SKM-1 treated with dmso at 0.1 percent for 144 hours (cell line): Measurements from ENCODE around the gene ZNF79.
A peak's percentile ranks its signal among the peaks of the same experiment; 100 is the strongest.

Experiments used
- DNase-seq: peaks from one replicate; lab custom pipeline; 2025; ENCODE audit not compliant: unreplicated experiment; lab: John Stamatoyannopoulos, UW

ZNF79 gene

DNA sequence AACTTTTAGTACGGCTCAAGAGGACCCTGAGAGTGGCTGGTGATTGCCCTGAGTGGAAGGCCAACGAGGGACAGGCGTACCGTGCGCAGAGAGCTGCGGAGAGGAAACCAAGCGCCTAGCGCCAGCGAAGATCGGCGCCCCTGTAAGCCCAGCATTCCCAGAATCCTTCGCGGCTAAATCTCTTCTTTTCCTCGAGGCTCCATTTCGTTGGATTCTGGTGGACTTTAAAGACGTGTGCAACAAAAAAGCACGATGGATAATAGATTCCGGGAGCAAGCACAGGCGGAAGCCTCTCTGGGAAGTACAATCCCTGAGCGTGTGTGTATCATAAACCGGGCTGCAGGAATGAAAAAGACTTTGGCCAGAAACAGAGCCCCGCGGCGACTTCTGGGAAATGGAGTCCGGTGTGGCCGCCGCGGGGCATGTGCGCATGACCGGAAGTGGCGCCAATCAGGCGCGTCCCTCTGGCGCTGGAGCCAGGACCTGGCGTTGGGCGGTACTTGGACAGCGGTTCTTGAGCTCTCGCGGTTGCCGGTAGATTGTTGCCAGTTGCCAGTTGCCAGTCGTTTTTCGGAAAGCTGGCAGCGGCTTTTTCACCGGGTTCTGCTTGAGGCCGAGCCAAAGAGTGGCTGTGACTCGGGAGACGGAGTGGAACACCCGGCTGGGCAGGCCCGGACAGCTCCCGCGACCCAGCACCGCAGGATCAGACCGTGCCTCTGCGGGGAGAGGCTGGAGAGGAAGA, at the start of gene ZNF79:
Gene ZNF79 (plus strand): TSS at position 449 of the 742 bp plus-strand sequence. CDS start 406 bp downstream, outside the sequence.
- DNase-seq: peak; percentile 79

DNA sequence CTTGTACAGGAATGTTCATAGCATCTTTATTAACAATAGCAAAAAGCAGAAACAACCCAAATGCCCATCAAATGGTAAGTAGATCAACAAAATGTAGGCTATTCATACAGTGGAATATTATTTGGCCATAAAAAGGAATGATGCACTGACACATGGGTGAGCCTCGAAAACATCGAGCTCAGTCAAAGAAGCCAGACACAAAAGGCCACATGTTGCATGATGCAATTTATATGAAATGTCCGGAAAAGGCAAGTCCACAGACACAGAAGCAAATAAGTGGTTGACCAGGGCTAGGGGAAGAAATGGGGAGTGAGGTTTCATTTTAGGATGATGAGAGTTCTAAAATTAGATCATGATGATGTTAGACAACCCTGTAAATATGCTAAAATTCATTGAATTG, 43.7 kb upstream of the ZNF79 start:
- DNase-seq: no peak

DNA sequence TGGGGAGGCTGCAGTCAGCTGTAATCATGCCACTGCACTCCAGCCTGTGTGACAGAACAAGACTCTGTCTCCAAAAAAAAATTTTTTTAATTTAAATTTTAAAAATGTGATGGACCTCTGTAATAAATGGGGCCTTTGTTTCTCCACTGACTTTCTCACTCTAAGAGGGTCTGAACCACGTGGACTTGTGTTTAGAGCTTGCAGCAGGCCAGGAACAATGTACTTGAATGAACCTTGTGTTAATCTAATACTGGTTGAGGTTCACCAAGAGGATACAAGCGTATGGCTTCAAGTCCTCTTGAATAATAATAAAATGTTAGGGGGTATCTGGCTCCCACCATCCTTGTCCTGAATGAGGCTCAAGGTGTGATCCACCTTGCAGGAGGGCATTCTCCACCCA, 41.6 kb upstream of the ZNF79 start:
- DNase-seq: no peak

DNA sequence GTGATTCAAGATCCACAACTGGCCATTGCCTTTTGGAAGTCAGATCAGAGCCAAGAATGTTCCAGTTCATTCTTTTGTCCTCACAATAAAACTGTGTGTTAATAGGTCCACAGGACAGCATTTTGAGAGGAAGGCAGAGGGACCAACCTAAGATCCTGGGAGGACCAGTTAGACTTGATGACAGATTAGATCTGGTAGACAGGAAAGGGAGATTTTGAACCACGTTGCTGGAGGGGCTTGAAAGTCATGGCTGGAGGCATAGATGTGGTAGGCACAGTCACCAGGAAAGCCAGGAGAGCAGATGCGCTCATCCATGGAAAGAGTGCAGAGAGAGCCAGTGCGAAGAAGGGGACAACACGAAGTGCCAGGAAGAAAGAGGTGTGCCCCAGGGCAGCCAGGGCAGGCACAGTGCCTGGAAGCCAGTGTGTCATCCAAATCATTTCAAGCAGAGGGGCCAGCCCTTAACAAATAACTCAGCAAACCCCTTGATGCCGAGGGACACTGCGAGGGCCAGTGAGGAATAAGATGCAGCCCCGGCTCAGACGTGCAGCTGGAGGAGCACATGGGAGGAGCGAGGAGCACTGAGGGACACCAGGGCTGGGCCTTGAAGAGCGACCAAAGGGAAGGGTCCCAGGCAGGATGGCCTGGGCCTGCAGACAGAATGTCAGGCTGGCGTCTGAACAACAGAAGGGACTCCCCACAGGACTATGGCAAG, 40.0 kb upstream of the ZNF79 start:
- DNase-seq: no peak

DNA sequence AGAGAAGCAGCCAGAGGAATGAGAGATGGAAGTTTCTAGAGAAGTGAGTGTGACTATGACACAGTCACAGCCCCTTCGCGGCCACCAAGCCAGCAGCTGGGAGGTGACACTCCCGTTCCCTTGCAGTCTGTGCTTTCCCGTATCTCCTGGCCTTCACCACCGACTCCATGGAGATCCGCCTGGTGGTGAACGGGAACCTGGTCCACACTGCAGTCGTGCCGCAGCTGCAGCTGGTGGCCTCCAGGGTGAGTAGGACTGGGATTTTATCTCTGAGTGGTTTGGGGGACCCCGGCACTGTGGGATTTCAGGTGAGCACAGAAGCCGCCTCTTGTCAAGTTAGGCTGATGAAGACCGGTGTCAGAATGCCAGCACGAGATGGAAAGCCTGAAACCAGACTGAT, 39.3 kb upstream of the ZNF79 start:
- no peak for DNase-seq

DNA sequence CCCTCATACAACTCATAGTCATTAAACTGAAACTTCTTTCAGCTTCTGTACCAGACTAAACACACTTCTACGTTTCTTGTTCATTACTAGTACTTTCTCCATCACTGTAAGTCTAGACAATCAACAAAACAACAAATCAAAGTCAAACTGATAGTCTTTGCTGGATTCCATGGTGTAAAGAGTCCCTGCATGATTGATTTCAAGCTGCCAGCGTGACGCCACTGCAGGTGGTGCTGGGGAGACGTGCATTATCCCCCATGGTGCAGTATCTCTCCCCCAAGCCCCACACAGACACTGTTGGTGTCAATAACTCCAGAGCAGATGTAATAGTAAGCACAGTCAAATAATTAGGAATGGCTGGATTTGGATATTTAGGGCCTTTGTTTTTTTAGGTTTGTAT, 37.9 kb upstream of the ZNF79 start:
- DNase-seq: no peak

DNA sequence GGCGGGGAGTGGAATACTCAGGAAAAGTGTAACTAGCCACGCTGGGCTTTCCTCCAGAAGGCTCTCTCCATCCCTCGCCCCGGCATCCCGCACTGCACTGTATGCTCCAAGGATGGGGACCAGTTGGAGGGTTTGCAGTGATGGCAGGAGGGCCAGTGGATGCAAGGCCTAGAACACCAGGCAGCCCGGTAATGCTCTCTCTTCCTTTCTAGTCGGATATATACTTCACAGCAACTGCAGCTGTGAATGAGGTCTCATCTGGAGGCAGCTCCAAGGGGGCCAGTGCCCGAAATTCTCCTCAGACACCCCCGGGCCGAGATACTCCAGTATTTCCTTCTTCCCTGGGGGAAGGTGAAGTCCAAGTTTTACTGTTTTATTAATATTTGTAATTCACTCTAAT, 37.2 kb upstream of the ZNF79 start:
- no peak for DNase-seq

DNA sequence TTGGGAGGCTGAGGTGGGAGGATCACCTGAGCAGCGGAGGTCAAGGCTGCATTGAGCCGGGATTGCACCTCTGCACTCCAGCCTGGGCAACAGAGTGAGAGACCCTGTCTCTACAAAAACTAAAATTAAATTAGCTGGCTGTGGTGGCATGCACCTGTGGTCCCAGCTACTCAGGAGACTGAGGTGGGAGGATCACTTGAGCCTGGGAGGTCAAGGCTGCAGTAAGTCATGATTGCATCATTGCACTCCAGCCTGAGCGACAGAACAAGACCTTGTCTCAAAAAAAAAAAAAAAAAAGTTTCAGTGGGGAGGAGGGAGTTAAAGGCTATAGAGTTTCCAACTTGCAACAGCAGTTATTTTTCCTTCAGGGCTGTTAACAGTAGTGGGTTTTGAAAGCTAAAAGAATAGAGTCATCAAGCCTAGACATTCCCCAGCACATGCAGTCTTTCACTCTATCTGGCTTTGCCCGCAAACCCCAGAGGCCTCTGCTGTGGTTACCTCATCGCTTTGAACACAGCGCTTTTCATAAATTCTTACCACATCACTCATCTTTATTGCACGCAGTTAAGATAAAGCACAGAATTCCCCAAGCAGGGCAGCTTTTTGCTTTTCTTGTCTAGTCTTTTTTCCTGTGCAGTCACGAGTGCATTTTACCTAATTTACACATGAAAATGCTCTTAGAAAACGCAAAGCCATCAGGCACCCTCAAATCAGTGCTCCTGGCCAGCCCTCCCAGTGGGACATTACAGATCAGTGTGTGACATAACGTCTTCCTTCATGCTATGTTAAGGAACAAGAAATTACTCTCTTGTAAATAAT, 35.9 kb upstream of the ZNF79 start:
- peak; percentile 48 for DNase-seq

DNA sequence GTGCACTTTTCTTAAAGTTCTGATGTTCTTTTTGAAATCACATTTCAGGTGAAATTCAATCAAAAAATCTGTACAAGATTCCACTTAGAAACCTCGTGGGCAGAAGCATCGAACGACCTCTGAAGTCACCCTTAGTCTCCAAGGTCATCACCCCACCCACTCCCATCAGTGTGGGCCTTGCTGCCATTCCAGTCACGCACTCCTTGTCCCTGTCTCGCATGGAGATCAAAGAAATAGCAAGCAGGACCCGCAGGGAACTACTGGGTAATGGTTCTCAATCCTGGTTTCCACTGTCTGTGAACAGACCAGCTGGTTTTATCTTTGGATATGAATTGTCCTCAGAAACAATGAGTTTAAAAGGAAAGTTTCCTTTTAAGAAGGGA, 35.3 kb upstream of the ZNF79 start:
- no peak for DNase-seq

DNA sequence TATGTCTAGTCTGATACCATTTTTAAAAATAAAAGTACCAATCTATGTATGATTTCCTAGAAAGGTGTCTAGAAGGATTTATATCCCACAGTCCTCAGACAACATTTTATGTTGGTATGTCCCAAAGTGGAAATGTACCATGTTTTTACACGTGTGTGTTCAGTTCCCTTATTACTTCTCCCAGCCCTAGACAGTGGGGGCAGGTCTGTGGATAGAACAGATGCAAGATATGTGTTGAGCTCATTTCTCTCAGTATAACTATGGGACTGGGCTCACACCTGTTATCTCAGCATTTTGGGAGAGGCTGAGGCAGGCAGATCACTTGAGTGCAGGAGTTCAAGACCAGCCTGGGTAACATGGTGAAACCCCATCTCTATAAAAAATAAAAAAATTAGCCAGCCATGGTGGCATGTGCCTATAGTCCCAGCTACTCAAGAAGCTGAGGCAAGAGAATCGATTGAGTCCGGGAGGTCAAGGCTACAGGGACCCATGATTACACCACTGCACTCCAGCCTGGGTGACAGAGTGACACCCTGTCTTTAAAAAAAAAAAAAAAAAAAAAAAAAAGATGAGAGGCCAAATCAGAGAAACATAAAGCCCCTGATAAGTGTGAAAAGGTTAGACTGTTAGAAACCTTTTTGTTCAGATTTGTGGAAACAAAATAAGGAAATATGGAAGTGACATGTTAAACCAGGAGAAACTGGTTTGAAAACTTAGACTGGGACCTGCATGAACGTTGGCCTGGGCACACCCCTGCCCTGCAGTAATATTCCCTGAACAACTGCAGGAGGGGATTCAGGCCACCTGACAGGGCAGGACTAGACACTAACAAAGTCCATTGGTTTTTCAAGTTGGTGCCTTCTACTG, 34.6 kb upstream of the ZNF79 start:
- DNase-seq: no peak

DNA sequence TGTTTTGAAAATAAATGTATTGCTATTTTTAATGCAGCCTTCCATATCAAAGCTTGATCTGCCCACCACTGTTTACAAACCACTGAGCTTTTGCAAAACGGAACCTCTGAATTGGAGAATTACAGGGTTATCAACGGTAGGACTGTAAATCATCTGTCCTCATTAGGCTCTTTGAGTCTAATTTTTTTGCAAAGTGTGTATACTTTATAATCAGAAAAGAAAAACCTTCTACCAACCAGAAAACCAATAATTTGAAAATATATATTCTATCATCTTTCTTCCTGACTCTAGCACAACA, 34.0 kb upstream of the ZNF79 start:
- DNase-seq: no peak

DNA sequence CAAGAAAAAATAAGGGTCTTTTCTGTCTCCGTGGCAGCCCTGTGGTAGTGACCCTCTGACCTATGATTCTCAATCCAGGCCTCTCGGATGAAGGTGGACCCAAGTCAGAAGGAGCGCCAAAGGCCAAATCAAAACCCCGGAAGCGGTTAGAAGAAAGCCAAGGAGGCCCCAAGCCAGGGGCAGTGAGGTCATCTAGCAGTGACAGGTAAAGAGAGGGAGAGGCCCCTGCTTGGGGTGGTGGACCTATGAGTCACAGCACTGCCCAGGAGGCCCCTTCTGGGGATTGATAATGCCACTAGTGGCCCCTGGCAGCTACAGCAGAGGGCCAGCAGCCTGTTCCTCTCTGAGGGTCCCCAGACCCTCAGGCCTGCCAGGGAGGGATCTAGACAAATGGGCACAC, 33.6 kb upstream of the ZNF79 start:
- DNase-seq: no peak

DNA sequence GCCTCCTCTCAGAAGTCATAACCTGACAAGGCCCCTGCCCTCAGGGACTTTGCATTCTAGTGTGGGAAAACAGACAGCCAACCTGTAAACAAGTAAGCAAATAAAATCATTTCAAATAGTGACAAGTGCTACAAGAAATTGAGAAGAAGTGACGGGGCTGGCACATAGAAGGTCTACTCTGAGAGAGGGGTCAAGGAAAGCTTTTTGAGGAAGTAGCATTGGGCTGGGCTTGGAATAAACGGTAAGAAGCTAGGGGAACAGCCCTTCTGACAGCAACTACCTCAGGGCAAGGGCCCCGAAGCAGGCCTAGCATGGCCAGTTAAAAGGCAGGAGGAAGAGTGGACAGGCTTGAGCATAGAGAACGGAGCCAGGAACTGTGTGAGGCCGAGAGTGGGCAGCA, 32.0 kb upstream of the ZNF79 start:
- DNase-seq: no peak

DNA sequence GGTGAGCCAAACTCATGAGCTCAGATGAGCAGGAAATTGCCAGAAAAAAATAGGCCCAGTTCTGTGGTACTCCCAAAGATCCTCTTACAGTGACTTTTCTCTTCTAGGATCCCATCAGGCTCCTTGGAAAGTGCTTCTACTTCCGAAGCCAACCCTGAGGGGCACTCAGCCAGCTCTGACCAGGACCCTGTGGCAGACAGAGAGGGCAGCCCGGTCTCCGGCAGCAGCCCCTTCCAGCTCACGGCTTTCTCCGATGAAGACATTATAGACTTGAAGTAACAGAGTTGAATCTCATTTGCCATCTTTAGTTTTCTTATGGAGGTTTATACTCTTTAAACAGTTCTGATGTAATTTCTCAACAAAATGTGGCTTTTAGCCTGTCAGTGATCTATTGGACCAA, 31.2 kb upstream of the ZNF79 start:
- DNase-seq: no peak

DNA sequence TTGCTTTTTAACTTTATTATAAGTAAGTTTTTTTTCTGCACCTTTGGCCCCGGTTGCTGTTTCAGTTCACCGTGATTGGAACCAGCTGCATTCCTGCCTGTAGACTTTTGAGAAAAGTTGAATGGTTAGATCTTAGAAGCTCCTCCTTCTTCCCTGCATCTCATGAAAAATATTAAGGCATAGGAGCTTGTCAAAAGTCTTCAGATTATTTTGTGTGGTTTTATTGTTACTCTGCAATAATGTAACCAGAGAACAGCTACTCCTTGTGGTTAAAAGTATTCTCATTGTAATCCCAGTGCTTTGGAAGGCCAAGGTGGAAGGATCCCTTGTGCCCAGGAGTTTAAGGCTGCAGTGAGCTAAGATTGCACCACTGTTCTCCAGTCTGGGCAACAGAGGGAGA, 30.5 kb upstream of the ZNF79 start:
- no peak for DNase-seq

DNA sequence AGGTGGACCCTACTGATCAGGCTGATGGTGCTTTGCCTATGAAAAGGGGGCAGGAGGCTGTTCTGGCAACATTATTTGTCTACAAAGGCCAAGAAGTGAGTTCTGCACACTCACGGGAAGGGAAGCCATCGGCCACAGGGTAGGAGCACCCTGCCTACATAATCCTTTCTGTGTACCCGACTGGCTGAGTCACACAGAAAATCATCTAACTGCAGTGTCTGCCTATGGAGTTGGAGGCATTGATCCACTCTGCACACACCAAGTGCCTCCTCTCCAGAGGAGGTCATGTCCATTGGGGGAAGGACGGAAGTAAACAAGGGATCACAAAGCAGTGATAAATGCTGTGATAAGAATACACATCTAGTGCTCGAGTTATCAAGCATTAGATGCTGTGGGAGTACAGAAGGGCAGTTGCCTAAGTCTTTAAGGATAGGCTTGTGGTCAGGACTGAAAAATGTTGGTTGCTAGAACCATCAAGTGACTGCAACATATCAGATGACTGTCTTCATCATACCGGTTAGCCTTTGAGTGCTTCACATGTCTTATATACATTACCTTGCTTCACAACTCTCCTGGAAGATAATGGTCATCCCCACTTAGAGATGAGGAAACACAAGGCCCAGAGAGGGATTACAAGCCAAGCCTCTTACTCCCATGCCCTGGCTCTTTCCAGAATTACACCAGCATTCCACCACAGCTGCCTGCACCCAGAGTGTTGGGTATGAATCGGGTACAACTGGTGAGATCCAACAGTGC, 28.5 kb upstream of the ZNF79 start:
- DNase-seq: no peak

DNA sequence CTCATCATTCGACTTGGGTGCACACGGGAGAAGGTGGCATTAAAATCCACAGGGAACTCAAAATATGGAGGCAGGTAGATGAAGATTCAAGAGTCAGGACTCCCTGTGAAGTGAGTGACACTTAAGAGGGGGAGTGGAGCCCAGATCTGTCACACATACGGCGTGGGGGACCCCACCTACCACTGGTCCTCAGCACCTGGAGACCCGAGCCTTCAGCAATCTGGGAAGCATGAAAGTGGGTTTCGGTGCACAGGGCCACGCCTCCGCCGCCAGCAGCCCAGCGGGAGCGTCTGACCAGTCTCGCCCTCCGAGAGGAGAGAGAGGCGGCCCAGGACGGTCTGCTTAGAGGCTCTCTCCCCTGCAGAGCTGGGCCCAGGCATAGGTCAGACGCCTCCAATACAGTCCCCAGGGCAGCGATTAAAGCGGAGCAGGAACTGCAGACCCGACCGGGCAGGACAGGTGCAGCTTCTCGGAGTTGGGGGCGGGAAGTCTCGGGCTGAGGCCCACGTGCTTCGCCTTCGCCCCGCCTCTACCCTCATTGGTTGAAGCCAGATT, 27.9 kb upstream of the ZNF79 start:
- no peak for DNase-seq

DNA sequence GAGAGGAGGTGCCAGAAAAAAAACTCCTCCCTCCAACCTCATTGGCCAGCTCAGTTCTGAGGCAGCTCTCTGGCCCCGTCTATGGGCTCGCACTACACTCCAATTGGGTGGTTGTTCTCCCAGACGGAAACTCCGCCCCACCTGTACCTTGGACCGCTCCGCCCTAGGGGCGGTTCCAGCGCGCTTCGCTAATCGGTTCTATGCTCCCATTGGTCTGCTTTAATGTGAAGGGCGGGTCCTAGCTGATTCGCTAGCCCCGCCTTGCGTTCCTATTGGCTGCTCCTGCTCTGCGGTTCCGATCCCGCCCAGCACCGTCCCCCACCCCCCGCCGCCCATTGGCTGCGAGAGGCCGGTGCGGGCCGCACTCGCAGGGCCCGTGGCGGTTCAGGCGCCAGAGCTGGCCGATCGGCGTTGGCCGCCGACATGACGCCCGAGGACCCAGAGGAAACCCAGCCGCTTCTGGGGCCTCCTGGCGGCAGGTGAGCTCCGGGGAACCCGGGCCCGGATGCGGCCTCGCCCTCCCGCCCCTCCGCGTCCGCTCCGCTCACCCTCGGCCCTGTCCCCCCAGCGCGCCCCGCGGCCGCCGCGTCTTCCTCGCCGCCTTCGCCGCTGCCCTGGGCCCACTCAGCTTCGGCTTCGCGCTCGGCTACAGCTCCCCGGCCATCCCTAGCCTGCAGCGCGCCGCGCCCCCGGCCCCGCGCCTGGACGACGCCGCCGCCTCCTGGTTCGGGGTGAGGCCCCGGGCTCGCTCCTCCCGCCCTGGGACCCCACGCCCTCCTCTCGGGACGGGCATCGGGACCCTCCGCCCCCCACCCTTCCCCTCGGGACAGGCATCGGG, 27.2 kb upstream of the ZNF79 start, which contains the start of gene SLC2A8:
Gene SLC2A8 (plus strand): TSS at position 362 of the 838 bp plus-strand sequence. CDS start 62 bp downstream, at position 424.
- no peak for DNase-seq

DNA sequence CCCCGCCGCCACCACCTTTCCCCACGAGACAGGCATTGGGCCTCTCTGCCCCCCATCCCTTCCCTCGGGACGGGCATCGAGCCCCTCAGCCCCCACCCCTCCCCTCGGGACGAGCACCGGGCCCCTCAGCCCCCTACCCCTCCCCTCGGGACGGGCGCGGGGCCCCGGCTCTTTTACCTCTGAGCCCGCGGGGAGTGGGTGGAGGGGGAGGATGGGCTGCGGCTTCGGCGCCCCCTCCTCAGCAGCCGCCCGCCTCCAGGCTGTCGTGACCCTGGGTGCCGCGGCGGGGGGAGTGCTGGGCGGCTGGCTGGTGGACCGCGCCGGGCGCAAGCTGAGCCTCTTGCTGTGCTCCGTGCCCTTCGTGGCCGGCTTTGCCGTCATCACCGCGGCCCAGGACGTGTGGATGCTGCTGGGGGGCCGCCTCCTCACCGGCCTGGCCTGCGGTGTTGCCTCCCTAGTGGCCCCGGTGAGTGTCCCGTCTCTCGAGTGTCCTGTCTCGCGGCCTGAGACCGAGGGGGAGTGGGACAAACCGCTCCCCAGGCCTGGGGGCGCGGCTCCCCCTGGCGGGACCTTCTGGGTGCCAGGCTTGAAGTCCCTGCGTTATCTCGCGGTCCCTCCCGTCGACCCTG, 26.4 kb upstream of the ZNF79 start:
- no peak for DNase-seq
